Middle frontal gyrus (tissue), 1 donor: ENCODE data around the gene AKR1B15.
"Not testable (repeated sequence)": the region's sequence is repeated elsewhere in the genome, so short reads cannot be mapped to it uniquely, and the experiment has no call there.

ENCODE experiments used
- DNase-seq: peaks from one replicate; pipeline ENCODE4 v3.0.0-alpha.2; 2015; ENCODE audit warnings: low spot score; ENCODE audit errors: extremely low spot score

Gene AKR1B15

GRCh38 chr7:134548877-134549276 lies at the start of gene AKR1B15:
Gene AKR1B15 (plus strand): TSS chr7:134549110. CDS start chr7:134564620, 15,510 bp downstream.
- no peak for DNase-seq

GRCh38 chr7:134500406-134500805 lies 48.5 kb upstream of the AKR1B15 start:
- DNase-seq: no peak

GRCh38 chr7:134500982-134501381 lies 47.9 kb upstream of the AKR1B15 start:
- DNase-seq: no peak

- DNase-seq: no peak
Observed at GRCh38 chr7:134502463-134503371, 46.2 kb upstream of the AKR1B15 start.

- no peak for DNase-seq
Observed at GRCh38 chr7:134504660-134505164, 44.2 kb upstream of the AKR1B15 start.

GRCh38 chr7:134505856-134506255 lies 43.1 kb upstream of the AKR1B15 start:
- DNase-seq: no peak

GRCh38 chr7:134509010-134509409 lies 39.9 kb upstream of the AKR1B15 start:
- DNase-seq: no peak

GRCh38 chr7:134510646-134511045 lies 38.3 kb upstream of the AKR1B15 start:
- no peak for DNase-seq

- no peak for DNase-seq
Observed at GRCh38 chr7:134512271-134512670, 36.6 kb upstream of the AKR1B15 start.

- DNase-seq: no peak
Observed at GRCh38 chr7:134513169-134513752, 35.6 kb upstream of the AKR1B15 start.

GRCh38 chr7:134514106-134514505 lies 34.8 kb upstream of the AKR1B15 start:
- DNase-seq: no peak

- DNase-seq: peak; percentile 55
Observed at GRCh38 chr7:134514663-134515062, 34.2 kb upstream of the AKR1B15 start.

GRCh38 chr7:134515569-134516468 lies 33.1 kb upstream of the AKR1B15 start:
- no peak for DNase-seq

- DNase-seq: no peak
Observed at GRCh38 chr7:134520130-134520529, 28.8 kb upstream of the AKR1B15 start.

- no peak for DNase-seq
Observed at GRCh38 chr7:134522601-134523000, 26.3 kb upstream of the AKR1B15 start.

GRCh38 chr7:134525449-134525848 lies 23.5 kb upstream of the AKR1B15 start:
- DNase-seq: not testable (repeated sequence)

GRCh38 chr7:134526552-134527248 lies 22.2 kb upstream of the AKR1B15 start:
- not testable (repeated sequence) for DNase-seq

GRCh38 chr7:134527979-134528371 lies 20.9 kb upstream of the AKR1B15 start:
- DNase-seq: no peak

GRCh38 chr7:134528749-134529148 lies 20.2 kb upstream of the AKR1B15 start:
- DNase-seq: no peak

GRCh38 chr7:134530460-134530859 lies 18.4 kb upstream of the AKR1B15 start:
- DNase-seq: no peak
